DND-41 (cell line): ENCODE results near the gene CD180.

ENCODE experiments used
- CTCF ChIP-seq: IDR thresholded peaks from 2 replicates; pipeline ENCODE4 v1.5.1; 2012; ENCODE audit warnings: borderline replicate concordance, low read length, moderate library complexity, mild to moderate bottlenecking; ENCODE audit not compliant: poor library complexity, severe bottlenecking; ENCODE audit errors: extremely low read depth
- EZH2 ChIP-seq: IDR thresholded peaks from 3 replicates; pipeline ENCODE4 v1.6.1; 2012; ENCODE audit warnings: borderline replicate concordance, low read depth, mild to moderate bottlenecking, moderate library complexity, low read length, inconsistent platforms; ENCODE audit not compliant: severe bottlenecking

- TF ChIP-seq CTCF (no peak), EZH2 (no peak)
Measured at GRCh38 chr5:67187006-67187715, 9.4 kb downstream of the CD180 start.
